Naive thymus-derived CD8-positive, alpha-beta T cell (primary cell): ENCODE data around the gene CCDC85B. TPM values are rescaled to one million over a fixed set of nuclear protein-coding genes. Genes with fewer than 3 reads are reported as not detected.
A peak's percentile ranks its signal among the peaks of the same experiment; 100 is the strongest.

Source experiments
- ATAC-seq, 2 donors: fragments of 150-1000 bp; cut with Tn5 transposase in 1 of 2; sonication (Bioruptor Pico), chemical (Tn5 transposase) in 1 of 2; 1 replicate in 1 of 2; 2 replicates in 1 of 2; pipeline ENCODE4 v1.10.0; 2021; ENCODE audit warnings: mild to moderate bottlenecking in 2 of 2, moderate library complexity in 2 of 2
- POLR2A ChIA-PET: fragments of 350-600 bp; sonication (Branson Sonifier 250); formaldehyde crosslinking; loops from one replicate; lab custom pipeline; 2021; ENCODE audit warnings: antibody characterized with exemption; lab: Charles Lee
- DNase-seq, 10 donors: peaks; one replicate each; pipeline versions ENCODE4 v3.0.0 to v3.0.0-alpha.2; 2020 to 2022
- H3K27ac Mint-ChIP-seq, 10 donors: one replicate each; pipeline ENCODE4 v1.8.0; 2020 to 2022; ENCODE audit warnings: mild to moderate bottlenecking in 10 of 10, mixed read lengths in 10 of 10, moderate library complexity in 4 of 10, inconsistent platforms in 1 of 10
- H3K27me3 Mint-ChIP-seq, 5 donors: one replicate each; pipeline ENCODE4 v1.8.0; 2021 to 2022; ENCODE audit warnings: mixed read lengths in 5 of 5
- H3K36me3 Mint-ChIP-seq, 3 donors: one replicate each; pipeline ENCODE4 v1.8.0; 2020 to 2022; ENCODE audit warnings: mixed read lengths in 3 of 3, mild to moderate bottlenecking in 2 of 3, inconsistent platforms in 1 of 3
- H3K4me1 Mint-ChIP-seq, 4 donors: one replicate each; pipeline ENCODE4 v1.8.0; 2021 to 2022; ENCODE audit warnings: mixed read lengths in 4 of 4
- H3K4me3 Mint-ChIP-seq, 10 donors: one replicate each; pipeline ENCODE4 v1.8.0; 2020 to 2022; ENCODE audit warnings: mild to moderate bottlenecking in 10 of 10, mixed read lengths in 10 of 10, moderate library complexity in 6 of 10, inconsistent platforms in 1 of 10
- H3K9me3 Mint-ChIP-seq, 9 donors: one replicate each; pipeline ENCODE4 v1.8.0; 2020 to 2022; ENCODE audit warnings: mixed read lengths in 9 of 9, mild to moderate bottlenecking in 3 of 9, inconsistent platforms in 1 of 9, moderate library complexity in 1 of 9
- polyA plus RNA-seq, 3 donors: library from polyadenylated mRNA; unstranded; fragments of 300-500 nt; fragmentation: Illumina TruSeq; gene quantifications; one replicate each; pipeline ENCODE4 v1.2.3, GENCODE V29; 2021
- total RNA-seq, 8 experiments: library from RNA in 2 of 8; stranded (reverse) in 2 of 8; gene quantifications; one replicate each; pipeline ENCODE4 v1.2.3 and lab custom pipeline; 2021 to 2026

CCDC85B gene
- total and polyA plus RNA-seq, 5 experiments from 2014 or later: 25.8 to 83.6 (median 77.2) TPM

GRCh38 chr11:65858681-65859087 lies 31.8 kb upstream of the CCDC85B start:
- Mint-ChIP-seq H3K36me3 (peaks cover 4 to 48% (median 14%) of the 10 kb centered on the region in 3 donors), H3K4me1 (peaks cover 31 to 62% (median 57%) of the 10 kb centered on the region in 4 donors), H3K9me3 (no peaks in the 10 kb centered on the region), H3K27ac (peak overlapping the region; percentile 67 to 99 (median 96)), H3K27me3 (no peaks in the 10 kb centered on the region), H3K4me3 (peak overlapping the region; percentile 91 to 99 (median 96))
- DNase-seq (no peak), ATAC-seq (no peak)
- POLR2A ChIA-PET: interaction anchor here (0.5 to 12.6 kb wide), 40 partner anchors 9 to 1541 kb away, joined by 3 to 405 read pairs (median 5); partner anchors contain the start of genes BANF1, C11orf68, CCDC85B and CTSW

- Mint-ChIP-seq H3K4me3 (peak overlapping the region; percentile 91 to 99 (median 96)), H3K27me3 (no peaks in the 10 kb centered on the region), H3K36me3 (peaks cover 4 to 48% (median 11%) of the 10 kb centered on the region in 3 donors), H3K27ac (peak overlapping the region; percentile 93 to 99 (median 96)), H3K9me3 (no peaks in the 10 kb centered on the region), H3K4me1 (peaks cover 33 to 56% (median 52%) of the 10 kb centered on the region in 4 donors)
- peak; percentile 89 to 100 (median 95) for DNase-seq
- POLR2A ChIA-PET: interaction anchor here (0.6 to 12.6 kb wide), 46 partner anchors 7 to 1542 kb away, joined by 3 to 405 read pairs (median 6); partner anchors contain the start of genes BANF1, C11orf68, CCDC85B and CTSW
- ATAC-seq: peak; percentile 64 to 65
These were observed 31.2 kb upstream of the CCDC85B start for GRCh38 chr11:65859095-65859811.

- Mint-ChIP-seq H3K4me1 (peaks cover 28 to 50% (median 46%) of the 10 kb centered on the region in 4 donors), H3K27ac (peak overlapping the region; percentile 93 to 99 (median 96)), H3K9me3 (no peaks in the 10 kb centered on the region), H3K4me3 (peak overlapping the region; percentile 91 to 99 (median 96)), H3K36me3 (peaks cover 0 to 47% (median 8%) of the 10 kb centered on the region in 3 donors), H3K27me3 (no peaks in the 10 kb centered on the region)
- POLR2A ChIA-PET: interaction anchor here (0.6 to 12.6 kb wide), 44 partner anchors 8 to 1542 kb away, joined by 3 to 405 read pairs (median 7); partner anchors contain the start of genes BANF1, C11orf68, CCDC85B and CTSW
- DNase-seq: peak in 1 of 10 donors; percentile 18
- ATAC-seq: peak; percentile 0 to 3
These were observed 30.6 kb upstream of the CCDC85B start for GRCh38 chr11:65859812-65860277.

GRCh38 chr11:65860278-65861164 lies 30.0 kb upstream of the CCDC85B start, which contains the start of gene MUS81:
MUS81 (plus strand) TSS chr11:65860433; CDS start chr11:65860754, 321 bp downstream.
- Mint-ChIP-seq H3K9me3 (no peaks in the 10 kb centered on the region), H3K27ac (peak within 1 kb of the TSS; percentile 93 to 99 (median 96)), H3K36me3 (peaks cover 0 to 48% (median 8%) of the 10 kb centered on the region in 3 donors), H3K4me1 (peaks cover 30 to 45% (median 41%) of the 10 kb centered on the region in 4 donors), H3K4me3 (peak within 1 kb of the TSS; percentile 91 to 99 (median 96)), H3K27me3 (no peaks in the 10 kb centered on the region)
- ATAC-seq (peak; percentile 41 to 50), DNase-seq (peak; percentile 90 to 98 (median 95))
- POLR2A ChIA-PET: interaction anchor here (0.6 to 12.6 kb wide), 43 partner anchors 11 to 1543 kb away, joined by 3 to 405 read pairs (median 7); partner anchors contain the start of genes BANF1, C11orf68, CCDC85B and CTSW

- Mint-ChIP-seq H3K36me3 (peaks cover 0 to 46% (median 5%) of the 10 kb centered on the region in 3 donors), H3K4me3 (peak overlapping the region; percentile 86 to 99 (median 96)), H3K27ac (peak overlapping the region; percentile 72 to 99 (median 87)), H3K27me3 (no peaks in the 10 kb centered on the region), H3K9me3 (no peaks in the 10 kb centered on the region), H3K4me1 (peaks cover 30 to 42% (median 35%) of the 10 kb centered on the region in 4 donors)
- POLR2A ChIA-PET: interaction anchor here (0.7 to 12.6 kb wide), 13 partner anchors 10 to 247 kb away, joined by 3 to 405 read pairs (median 17); partner anchors contain the start of genes C11orf68, CCDC85B, CTSW and EFEMP2
- DNase-seq (no peak), ATAC-seq (no peak)
These were observed 29.3 kb upstream of the CCDC85B start for GRCh38 chr11:65861165-65861505.

- Mint-ChIP-seq H3K27ac (peak overlapping the region in 9 of 10 donors; percentile 19 to 99 (median 89)), H3K27me3 (no peaks in the 10 kb centered on the region), H3K4me3 (peak overlapping the region; percentile 86 to 99 (median 96)), H3K4me1 (peaks cover 26 to 36% (median 31%) of the 10 kb centered on the region in 4 donors), H3K36me3 (peaks cover 0 to 43% (median 4%) of the 10 kb centered on the region in 3 donors), H3K9me3 (no peaks in the 10 kb centered on the region)
- POLR2A ChIA-PET: interaction anchor here (0.9 to 12.6 kb wide), 8 partner anchors 9 to 222 kb away, joined by 3 to 405 read pairs (median 10); partner anchors contain the start of genes CCDC85B, CTSW, EFEMP2 and FIBP
- no peak for ATAC-seq
- DNase-seq: peak in 1 of 10 donors; percentile 60
These were observed 28.8 kb upstream of the CCDC85B start for GRCh38 chr11:65861533-65862183.

- Mint-ChIP-seq H3K4me3 (peak overlapping the region in 8 of 10 donors; percentile 13 to 96 (median 50)), H3K9me3 (no peaks in the 10 kb centered on the region), H3K27ac (peak overlapping the region in 4 of 10 donors; percentile 27 to 76 (median 60)), H3K27me3 (no peaks in the 10 kb centered on the region), H3K4me1 (peaks cover 24 to 38% (median 30%) of the 10 kb centered on the region in 4 donors), H3K36me3 (peaks cover 0 to 47% (median 2%) of the 10 kb centered on the region in 3 donors)
- POLR2A ChIA-PET: interaction anchor here (7.6 to 12.6 kb wide), 2 partner anchors 9 to 24 kb away, joined by 187 to 405 read pairs; partner anchors contain the start of genes CCDC85B, CTSW, EFEMP2 and FIBP
- ATAC-seq: no peak
- no peak for DNase-seq
These were observed 28.2 kb upstream of the CCDC85B start for GRCh38 chr11:65862191-65862735.

GRCh38 chr11:65862941-65863888 lies 27.3 kb upstream of the CCDC85B start:
- H3K36me3 Mint-ChIP-seq: peaks cover 0 to 49% (median 2%) of the 10 kb centered on the region in 3 donors
- no peaks in the 10 kb centered on the region for H3K9me3 Mint-ChIP-seq
- H3K27me3 Mint-ChIP-seq: no peaks in the 10 kb centered on the region
- POLR2A ChIA-PET: interaction anchor here (7.6 to 12.6 kb wide), 2 partner anchors 8 to 23 kb away, joined by 187 to 405 read pairs; partner anchors contain the start of genes CCDC85B, CTSW, EFEMP2 and FIBP
- H3K4me3 Mint-ChIP-seq: peak overlapping the region in 4 of 10 donors; percentile 25 to 55 (median 43)
- DNase-seq (peak in 1 of 10 donors; percentile 17), ATAC-seq (no peak)
- peak overlapping the region in 6 of 10 donors; percentile 3 to 76 (median 28) for H3K27ac Mint-ChIP-seq
- H3K4me1 Mint-ChIP-seq: peaks cover 24 to 38% (median 35%) of the 10 kb centered on the region in 4 donors

- Mint-ChIP-seq H3K27ac (peak overlapping the region in 2 of 10 donors; percentile 57 to 67), H3K4me1 (peaks cover 19 to 38% (median 27%) of the 10 kb centered on the region in 4 donors)
- DNase-seq: no peak
These were observed 26.4 kb upstream of the CCDC85B start for GRCh38 chr11:65863889-65864705.

More at GRCh38 chr11:65863889-65864705, 26.4 kb upstream of the CCDC85B start:
- ATAC-seq: no peak
- Mint-ChIP-seq H3K9me3 (no peaks in the 10 kb centered on the region), H3K27me3 (no peaks in the 10 kb centered on the region), H3K36me3 (peaks cover 0 to 49% (median 2%) of the 10 kb centered on the region in 3 donors), H3K4me3 (no peak overlapping the region)
- POLR2A ChIA-PET: interaction anchor here (1.4 to 12.6 kb wide), 3 partner anchors 7 to 367 kb away, joined by 4 to 405 read pairs (median 187); partner anchors contain the start of genes CCDC85B, CTSW, EFEMP2 and FIBP
